Left lung (tissue), 10 donors: ENCODE measurements around the gene OPHN1. TPM values are rescaled to one million over a fixed set of nuclear protein-coding genes. Genes with fewer than 3 reads are reported as not detected.
"Not testable (repeated sequence)": the region's sequence is repeated elsewhere in the genome, so short reads cannot be mapped to it uniquely, and the experiment has no call there.

Experiments
- ATAC-seq: fragments of 200-7000 bp; cut with Tn5 transposase; one replicate; pipeline ENCODE4 v1.9.1; 2020; ENCODE audit warnings: moderate library complexity
- DNase-seq, 4 donors: peaks; one replicate each; pipeline ENCODE4 v3.0.0-alpha.2; 2013 to 2020
- H3K27ac ChIP-seq, 2 donors: fragments of 200-600 bp; sonication (generic) in 1 of 2; one replicate each; pipeline versions ENCODE4 v1.5.0 to v1.8.0; 2020 to 2021
- H3K27me3 ChIP-seq, 2 donors: fragments of 200-600 bp; sonication (generic) in 1 of 2; one replicate each; pipeline versions ENCODE4 v1.5.0 to v1.8.0; 2020 to 2021
- H3K36me3 ChIP-seq, 2 donors: fragments of 200-600 bp; sonication (generic) in 1 of 2; one replicate each; pipeline versions ENCODE4 v1.5.0 to v1.8.0; 2020 to 2021
- H3K4me1 ChIP-seq, 2 donors: fragments of 200-600 bp; one replicate each; pipeline ENCODE4 v1.8.0; 2021
- H3K4me3 ChIP-seq, 2 donors: fragments of 200-600 bp; sonication (generic) in 1 of 2; one replicate each; pipeline versions ENCODE4 v1.5.0 to v1.8.0; 2020 to 2021; ENCODE audit warnings: mild to moderate bottlenecking in 1 of 2
- H3K9me3 ChIP-seq, 2 donors: fragments of 200-600 bp; sonication (generic) in 1 of 2; one replicate each; pipeline versions ENCODE4 v1.5.0 to v1.8.0; 2020 to 2021
- intact Hi-C, 2 donors: fragments of 100-400 bp; cut with DNase I; formaldehyde crosslinking; loops; one replicate each; pipeline versions ENCODE4 v1.11.2 to v1.14.2; 2022
- polyA plus RNA-seq, 6 donors: library from polyadenylated mRNA; unstranded; fragments of 120-200 nt; gene quantifications; one replicate each; pipeline ENCODE4 v1.2.1, GENCODE V29; 2013; ENCODE audit not compliant: insufficient read length in 6 of 6
- total RNA-seq, 2 donors: library from RNA; stranded (reverse); fragmentation: NEBNext Ultra II Directional; extraction: Animal tissue kit (Norgen Biotek cat#: 25700); gene quantifications; one replicate each; pipeline ENCODE4 v1.2.1, GENCODE V29; 2021
- TF ChIP-seq, protein P1 (sequence below), 2 donors: fragments of 200-600 bp; sonication (generic) in 1 of 2; IDR thresholded peaks; one replicate each; pipeline versions ENCODE4 v1.5.0 to v1.8.0; 2021; ENCODE audit warnings: antibody characterized with exemption in 2 of 2
- donor health status: DM: no; HTN: yes; CAD: no.
- donor health status: DM: no; HTN: no; CAD: no.

The OPHN1 gene
- total and polyA plus RNA-seq, 8 donors = 6.8 to 13.5 (median 11.3) TPM

DNA sequence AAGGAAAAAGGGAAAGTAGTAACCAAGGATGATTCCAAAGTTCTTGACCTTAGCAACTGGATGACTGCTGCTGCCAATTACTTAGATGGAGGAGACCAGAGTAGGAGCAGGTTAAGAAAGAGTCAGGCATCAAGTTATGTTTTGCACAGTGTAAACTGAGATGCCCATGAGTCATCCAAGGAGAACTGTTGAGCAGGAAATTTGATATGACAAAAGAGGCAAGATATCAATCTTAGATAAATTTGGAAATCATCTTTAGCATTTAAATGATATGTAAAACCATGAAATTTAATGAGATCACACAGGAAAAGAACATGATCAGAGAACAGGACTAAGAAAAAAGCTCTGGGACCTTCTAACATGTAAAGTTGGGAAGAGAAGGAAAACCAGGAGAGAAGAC, 361.3 kb downstream of the OPHN1 start:
- no peaks in the 10 kb centered on the region for H3K9me3 ChIP-seq
- H3K4me3 ChIP-seq = no peak overlapping the region
- no peaks in the 10 kb centered on the region for H3K27me3 ChIP-seq
- ATAC-seq = no peak
- intact Hi-C loops = no loop called here
- DNase-seq = no peak
- H3K4me1 ChIP-seq = no peaks in the 10 kb centered on the region
- no peak overlapping the region for H3K27ac ChIP-seq
- H3K36me3 ChIP-seq = no peaks in the 10 kb centered on the region
- TF ChIP-seq, protein P1, sequence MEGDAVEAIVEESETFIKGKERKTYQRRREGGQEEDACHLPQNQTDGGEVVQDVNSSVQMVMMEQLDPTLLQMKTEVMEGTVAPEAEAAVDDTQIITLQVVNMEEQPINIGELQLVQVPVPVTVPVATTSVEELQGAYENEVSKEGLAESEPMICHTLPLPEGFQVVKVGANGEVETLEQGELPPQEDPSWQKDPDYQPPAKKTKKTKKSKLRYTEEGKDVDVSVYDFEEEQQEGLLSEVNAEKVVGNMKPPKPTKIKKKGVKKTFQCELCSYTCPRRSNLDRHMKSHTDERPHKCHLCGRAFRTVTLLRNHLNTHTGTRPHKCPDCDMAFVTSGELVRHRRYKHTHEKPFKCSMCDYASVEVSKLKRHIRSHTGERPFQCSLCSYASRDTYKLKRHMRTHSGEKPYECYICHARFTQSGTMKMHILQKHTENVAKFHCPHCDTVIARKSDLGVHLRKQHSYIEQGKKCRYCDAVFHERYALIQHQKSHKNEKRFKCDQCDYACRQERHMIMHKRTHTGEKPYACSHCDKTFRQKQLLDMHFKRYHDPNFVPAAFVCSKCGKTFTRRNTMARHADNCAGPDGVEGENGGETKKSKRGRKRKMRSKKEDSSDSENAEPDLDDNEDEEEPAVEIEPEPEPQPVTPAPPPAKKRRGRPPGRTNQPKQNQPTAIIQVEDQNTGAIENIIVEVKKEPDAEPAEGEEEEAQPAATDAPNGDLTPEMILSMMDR (IDR thresholded peaks at IDR 0.05) = no peak

DNA sequence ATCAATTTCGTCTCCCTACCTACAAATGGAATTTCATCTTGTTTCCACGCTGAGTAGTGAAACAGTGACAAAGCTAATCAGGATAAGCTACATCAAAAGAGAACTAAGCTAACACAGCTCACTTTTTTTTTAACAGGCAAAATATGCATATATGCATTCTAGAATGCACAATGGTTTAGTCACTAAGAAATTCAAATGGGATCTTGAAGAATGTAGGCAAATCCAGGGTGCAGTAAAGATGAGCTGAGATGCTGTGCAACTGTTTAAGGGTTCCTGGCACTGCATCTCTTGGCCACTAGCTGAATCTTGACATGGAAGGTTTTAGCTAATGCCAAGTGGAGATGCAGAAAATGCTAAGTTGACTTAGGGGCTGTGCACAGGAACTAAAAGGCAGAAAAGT, 363.2 kb downstream of the OPHN1 start:
- H3K9me3 ChIP-seq, H3K27me3 ChIP-seq, intact Hi-C loops, ATAC-seq, H3K27ac ChIP-seq, DNase-seq, H3K36me3 ChIP-seq, H3K4me1 ChIP-seq, H3K4me3 ChIP-seq: not testable (repeated sequence)

DNA sequence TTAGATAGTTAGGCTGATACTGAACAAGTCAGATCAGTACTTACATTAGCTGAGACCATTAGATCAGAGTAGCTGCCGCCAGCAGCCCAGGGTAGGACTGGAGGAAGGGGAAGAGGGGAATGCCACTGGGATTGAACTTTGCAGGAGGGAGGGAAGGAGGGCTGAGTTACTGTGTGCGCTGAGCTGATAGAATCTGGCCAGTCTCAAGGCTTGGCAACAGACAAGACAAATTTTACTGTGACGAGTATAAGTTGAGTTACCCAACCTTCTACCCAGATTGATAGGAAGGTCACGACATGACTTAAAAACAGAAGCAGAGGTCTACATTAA, 372.1 kb downstream of the OPHN1 start:
- TF ChIP-seq, protein P1 (IDR thresholded peaks at IDR 0.05) = no peak
- DNase-seq (no peak), ATAC-seq (no peak)
- H3K27me3 ChIP-seq = no peaks in the 10 kb centered on the region
- no peak overlapping the region for H3K27ac ChIP-seq
- H3K4me1 ChIP-seq = no peaks in the 10 kb centered on the region
- no peaks in the 10 kb centered on the region for H3K36me3 ChIP-seq
- H3K4me3 ChIP-seq = no peak overlapping the region
- intact Hi-C loops = no loop called here
- H3K9me3 ChIP-seq = no peaks in the 10 kb centered on the region

DNA sequence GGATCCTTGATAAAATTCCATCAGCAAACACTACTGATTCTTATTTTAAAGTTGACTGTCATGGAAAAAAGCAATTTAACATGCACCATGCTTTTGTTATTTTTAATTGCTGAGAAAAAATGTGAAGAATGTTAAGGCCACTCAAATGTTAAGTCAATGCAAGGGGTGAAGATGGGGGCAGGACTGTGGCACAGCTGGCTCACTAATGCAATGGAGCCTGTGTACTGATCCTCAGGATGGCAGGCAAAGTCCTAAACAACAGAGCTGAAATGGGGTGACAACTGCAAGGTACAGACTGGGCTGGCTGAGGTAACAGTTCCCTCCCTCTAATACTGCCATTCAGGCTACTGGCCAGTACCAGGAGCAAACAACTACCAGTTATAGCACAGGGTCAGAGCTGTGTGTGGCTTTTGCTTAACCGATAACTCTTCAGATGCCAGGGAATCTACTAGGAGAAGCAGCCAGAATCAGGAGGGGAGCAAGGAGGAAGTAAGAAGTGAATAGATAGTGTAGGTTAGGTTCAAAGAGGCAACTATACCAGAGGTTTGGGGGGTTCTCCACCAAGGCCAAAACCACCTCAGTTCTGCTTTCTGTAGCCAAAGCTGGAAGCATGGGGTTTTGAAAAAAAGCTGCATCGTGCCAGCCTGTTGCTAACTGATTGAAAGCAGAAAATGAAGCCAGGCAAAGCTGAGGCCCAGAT, 372.6 kb downstream of the OPHN1 start:
- no peak for DNase-seq
- TF ChIP-seq, protein P1 (IDR thresholded peaks at IDR 0.05) = no peak
- peak; percentile 48 for ATAC-seq
- no peaks in the 10 kb centered on the region for H3K4me1 ChIP-seq
- no peak overlapping the region for H3K4me3 ChIP-seq
- H3K36me3 ChIP-seq = no peaks in the 10 kb centered on the region
- H3K27ac ChIP-seq = no peak overlapping the region
- intact Hi-C loops = no loop called here
- no peaks in the 10 kb centered on the region for H3K9me3 ChIP-seq
- H3K27me3 ChIP-seq = no peaks in the 10 kb centered on the region

DNA sequence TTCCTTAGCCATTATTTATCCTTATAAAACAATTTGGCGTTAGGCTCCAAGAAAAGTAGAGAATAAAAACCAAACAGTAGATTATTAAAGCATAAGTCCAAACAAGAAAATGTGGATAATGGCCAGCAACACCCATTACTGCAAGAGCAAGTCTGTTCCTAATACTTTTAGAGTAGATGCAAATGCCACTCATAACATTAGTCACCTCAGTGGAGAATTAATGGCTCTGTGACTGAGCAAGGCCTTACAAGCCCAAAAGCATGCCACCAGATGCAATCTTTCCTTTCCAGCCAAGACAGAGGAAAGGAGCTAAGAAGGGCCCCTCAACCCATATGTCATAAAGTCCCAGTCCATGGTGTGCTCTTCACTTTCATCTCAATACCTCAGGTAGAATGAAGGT, 373.8 kb downstream of the OPHN1 start:
- Histone ChIP-seq H3K4me1 (no peaks in the 10 kb centered on the region), H3K27ac (no peak overlapping the region), H3K4me3 (no peak overlapping the region), H3K9me3 (no peaks in the 10 kb centered on the region), H3K36me3 (no peaks in the 10 kb centered on the region), H3K27me3 (no peaks in the 10 kb centered on the region)
- intact Hi-C loops = no loop called here
- TF ChIP-seq, protein P1 (IDR thresholded peaks at IDR 0.05) = no peak
- DNase-seq = no peak
- ATAC-seq = no peak

DNA sequence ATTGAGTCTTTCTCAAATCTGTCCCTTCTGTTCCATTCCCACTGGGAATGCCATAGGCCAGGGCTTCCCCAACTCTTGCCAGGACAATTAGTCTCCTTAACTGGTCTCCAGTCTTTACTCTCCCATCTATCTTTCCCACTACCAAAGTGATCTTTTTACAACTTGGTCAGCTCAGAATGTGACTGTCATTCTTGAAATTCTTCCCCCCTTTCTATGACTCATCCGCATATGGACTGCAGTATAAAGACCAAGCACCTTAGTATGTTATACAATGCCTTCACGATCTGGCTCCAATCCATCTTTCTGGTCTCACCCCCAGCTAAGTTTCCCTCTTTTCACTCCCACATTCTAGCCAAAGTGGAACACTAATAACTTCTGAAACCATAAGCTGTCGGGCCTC, 383.8 kb downstream of the OPHN1 start:
- Histone ChIP-seq H3K27ac (no peak overlapping the region), H3K9me3 (no peaks in the 10 kb centered on the region), H3K4me3 (no peak overlapping the region), H3K4me1 (no peaks in the 10 kb centered on the region), H3K27me3 (no peaks in the 10 kb centered on the region), H3K36me3 (peaks cover 0 to 4% of the 10 kb centered on the region in 2 donors)
- no peak for DNase-seq
- no peak for ATAC-seq
- intact Hi-C loops = no loop called here
- TF ChIP-seq, protein P1 (IDR thresholded peaks at IDR 0.05) = no peak
